Memory B cell (primary cell): ENCODE data around the gene SPAG8.

ENCODE experiments used
- ATAC-seq: fragments of 150-1000 bp; cut with Tn5 transposase; 2 replicates; pipeline ENCODE4 v1.10.0; 2021; ENCODE audit warnings: low read depth, mild to moderate bottlenecking, moderate library complexity
- DNase-seq, 2 donors: peaks; one replicate each; pipeline ENCODE4 v3.0.0; 2022; ENCODE audit warnings: low spot score in 2 of 2
- H3K27ac Mint-ChIP-seq: one replicate; pipeline ENCODE4 v1.8.0; 2022; ENCODE audit warnings: mild to moderate bottlenecking, moderate library complexity, mixed read lengths
- H3K27me3 Mint-ChIP-seq: one replicate; pipeline ENCODE4 v1.8.0; 2022; ENCODE audit warnings: mixed read lengths
- H3K36me3 Mint-ChIP-seq: one replicate; pipeline ENCODE4 v1.8.0; 2022; ENCODE audit warnings: mild to moderate bottlenecking, mixed read lengths
- H3K4me1 Mint-ChIP-seq: one replicate; pipeline ENCODE4 v1.8.0; 2022; ENCODE audit warnings: mixed read lengths
- H3K4me3 Mint-ChIP-seq: one replicate; pipeline ENCODE4 v1.8.0; 2022; ENCODE audit warnings: mild to moderate bottlenecking, moderate library complexity, mixed read lengths
- H3K9me3 Mint-ChIP-seq: one replicate; pipeline ENCODE4 v1.8.0; 2022; ENCODE audit warnings: mixed read lengths

SPAG8 gene

DNA sequence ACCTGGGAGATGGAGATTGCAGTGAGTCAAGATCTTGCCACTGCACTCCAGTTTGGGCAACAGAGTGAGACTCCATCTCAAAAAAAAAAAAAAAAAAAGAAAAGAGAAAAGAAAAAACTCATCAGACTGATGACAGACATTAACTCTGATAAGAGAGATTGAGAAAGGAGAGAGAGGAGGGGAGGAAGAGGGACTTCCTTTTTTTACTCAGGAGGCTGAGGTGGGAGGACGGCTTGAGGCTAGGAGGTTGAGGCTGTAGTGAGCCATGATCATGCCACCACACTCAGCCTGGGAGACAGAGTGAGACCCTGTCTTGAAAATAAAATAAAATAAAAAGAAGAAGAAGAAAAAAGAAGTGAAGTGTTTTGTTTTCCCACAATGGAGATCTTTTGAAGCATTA is 48.3 kb downstream of the SPAG8 start:
- Mint-ChIP-seq H3K4me3 (no peak overlapping the region), H3K9me3 (no peaks in the 10 kb centered on the region), H3K4me1 (peaks cover 16% of the 10 kb centered on the region), H3K27me3 (no peaks in the 10 kb centered on the region), H3K36me3 (no peaks in the 10 kb centered on the region), H3K27ac (no peak overlapping the region)
- ATAC-seq: no peak
- no peak for DNase-seq

DNA sequence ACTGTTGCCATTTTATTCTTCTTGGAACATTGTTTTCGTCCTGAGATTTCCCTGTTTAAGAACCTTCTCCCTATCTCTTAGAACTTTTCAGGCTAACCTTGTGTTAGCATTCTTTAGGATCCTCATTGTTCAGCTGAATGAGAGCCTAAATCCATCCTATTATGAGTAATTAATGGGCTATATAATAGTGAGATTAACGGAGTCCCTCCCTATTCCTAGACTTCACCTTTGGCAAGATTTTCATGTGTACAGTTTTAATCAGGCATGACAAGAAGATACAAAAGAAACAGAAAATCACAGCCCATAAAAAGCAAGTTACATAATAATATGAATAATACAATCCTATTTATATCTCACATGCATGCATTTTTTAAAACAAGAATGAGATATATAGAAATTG is 48.9 kb downstream of the SPAG8 start:
- no peak for DNase-seq
- no peak overlapping the region for H3K27ac Mint-ChIP-seq
- no peak for ATAC-seq
- H3K4me1 Mint-ChIP-seq: peaks cover 20% of the 10 kb centered on the region
- H3K27me3 Mint-ChIP-seq: no peaks in the 10 kb centered on the region
- H3K9me3 Mint-ChIP-seq: no peaks in the 10 kb centered on the region
- no peak overlapping the region for H3K4me3 Mint-ChIP-seq
- H3K36me3 Mint-ChIP-seq: no peaks in the 10 kb centered on the region

DNA sequence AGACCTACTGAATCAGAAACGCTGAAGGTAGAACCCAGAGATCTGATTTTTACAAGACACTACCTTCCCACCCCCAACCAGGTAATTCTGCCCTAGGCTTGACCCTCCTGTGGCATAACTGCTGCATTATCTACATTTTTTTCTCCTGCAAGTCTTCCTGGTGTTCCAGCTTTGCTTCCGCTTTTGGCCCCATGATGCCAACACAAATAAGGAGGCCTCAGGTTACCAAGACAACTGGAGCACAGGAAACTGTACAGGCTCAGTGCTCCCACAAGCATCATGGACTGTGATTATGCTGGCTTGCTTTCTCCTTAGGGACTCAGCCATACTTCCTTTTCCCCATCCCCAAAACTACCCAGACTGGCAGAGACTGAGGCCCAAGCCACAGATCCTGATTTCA is 51.4 kb downstream of the SPAG8 start:
- ATAC-seq (no peak), DNase-seq (no peak)
- peaks cover 37% of the 10 kb centered on the region for H3K4me1 Mint-ChIP-seq
- no peak overlapping the region for H3K4me3 Mint-ChIP-seq
- no peaks in the 10 kb centered on the region for H3K36me3 Mint-ChIP-seq
- H3K27me3 Mint-ChIP-seq: no peaks in the 10 kb centered on the region
- H3K27ac Mint-ChIP-seq: no peak overlapping the region
- H3K9me3 Mint-ChIP-seq: no peaks in the 10 kb centered on the region

DNA sequence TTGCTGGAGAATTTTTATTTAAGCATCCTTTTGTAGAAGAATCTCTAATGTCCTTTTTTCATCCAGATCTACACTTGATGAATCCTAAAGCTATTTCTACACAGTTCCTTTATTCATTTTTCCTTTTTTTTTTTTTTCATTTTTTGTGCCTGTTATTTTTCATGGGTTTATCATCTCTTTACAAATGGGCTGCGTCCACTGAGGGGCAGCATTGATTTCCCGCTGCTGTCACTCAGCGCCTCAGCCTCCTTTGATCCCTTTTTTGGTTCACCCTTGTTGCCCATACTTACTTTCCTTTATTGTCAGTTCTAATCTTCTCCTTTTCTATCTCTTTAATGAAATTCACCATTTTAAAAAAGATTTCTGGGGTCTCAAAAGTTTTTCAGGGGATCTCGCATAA is 52.3 kb downstream of the SPAG8 start:
- H3K4me1 Mint-ChIP-seq: peaks cover 37% of the 10 kb centered on the region
- no peak overlapping the region for H3K4me3 Mint-ChIP-seq
- H3K27ac Mint-ChIP-seq: no peak overlapping the region
- no peaks in the 10 kb centered on the region for H3K27me3 Mint-ChIP-seq
- no peaks in the 10 kb centered on the region for H3K9me3 Mint-ChIP-seq
- ATAC-seq (no peak), DNase-seq (no peak)
- no peaks in the 10 kb centered on the region for H3K36me3 Mint-ChIP-seq
